Gastrocnemius medialis (tissue), 4 donors: ENCODE measurements around the gene KLHDC8B. TPM values are rescaled to one million over a fixed set of nuclear protein-coding genes. Genes with fewer than 3 reads are reported as not detected.
A peak's percentile ranks its signal among the peaks of the same experiment; 100 is the strongest.

ENCODE experiments used
- ATAC-seq, 2 donors: fragments of 150-250 bp; one replicate each; pipeline ENCODE4 v1.9.1; 2016
- DNase-seq, 2 donors: peaks; one replicate each; pipeline ENCODE4 v3.0.0-alpha.2; 2019
- H3K27ac ChIP-seq, 4 donors: fragments of 200-600 bp; sonication (generic); 1 replicate in 1 of 4; 2 replicates in 3 of 4; pipeline ENCODE4 v1.5.1; 2016 to 2018; ENCODE audit warnings: mild to moderate bottlenecking in 2 of 4, moderate library complexity in 1 of 4
- H3K27me3 ChIP-seq, 3 donors: fragments of 200-600 bp; sonication (generic) in 2 of 3; 1 replicate in 1 of 3; 2 replicates in 2 of 3; pipeline versions ENCODE4 v1.5.1 to v1.6.0; 2016 to 2019; ENCODE audit warnings: mild to moderate bottlenecking in 1 of 3, moderate library complexity in 1 of 3
- H3K36me3 ChIP-seq, 2 donors: fragments of 200-600 bp; sonication (generic) in 1 of 2; one replicate each; pipeline ENCODE4 v1.5.1; 2017 to 2018
- H3K4me1 ChIP-seq, 2 donors: fragments of 200-600 bp; sonication (generic) in 1 of 2; one replicate each; pipeline ENCODE4 v1.5.1; 2016 to 2017; ENCODE audit warnings: mild to moderate bottlenecking in 2 of 2
- H3K4me3 ChIP-seq, 4 donors: fragments of 200-600 bp; sonication (generic) in 3 of 4; 1 replicate in 1 of 4; 2 replicates in 3 of 4; pipeline ENCODE4 v1.5.1; 2016 to 2019; ENCODE audit warnings: mild to moderate bottlenecking in 2 of 4
- H3K9me3 ChIP-seq, 3 donors: fragments of 200-600 bp; sonication (generic) in 2 of 3; 1 replicate in 1 of 3; 2 replicates in 2 of 3; pipeline ENCODE4 v1.5.1; 2016 to 2019
- POLR2A ChIP-seq, 2 donors: fragments of 450-650 bp; IDR thresholded peaks; one replicate each; pipeline ENCODE4 v1.6.1; 2017; ENCODE audit warnings: antibody characterized with exemption in 2 of 2, mild to moderate bottlenecking in 2 of 2, moderate library complexity in 2 of 2
- in situ Hi-C, 4 donors: fragments of 200-750 bp; cut with MboI; loops; one replicate each; pipeline versions ENCODE4 v1.15.0 to v1.8.0; 2017; ENCODE audit warnings: low sequenced_read_pairs in 4 of 4
- intact Hi-C: fragments of 100-400 bp; cut with DNase I; formaldehyde crosslinking; loops from one replicate; pipeline ENCODE4 v1.15.1; 2023; ENCODE audit warnings: low total_unique reads
- total RNA-seq, 4 donors: library from RNA; depleted of rRNA; stranded (reverse); fragments of >200 nt; gene quantifications; one replicate each; pipeline versions ENCODE4 v1.1.0 to v1.2.3, GENCODE V29; 2016
- TF ChIP-seq, protein P1 (sequence below), 5 experiments: fragments of 450-650 bp in 3 of 5; fragments of 200-600 bp in 2 of 5; sonication (generic) in 2 of 5; IDR thresholded peaks in 4 of 5; conservative IDR thresholded peaks in 1 of 5; 1 replicate in 4 of 5; 2 replicates in 1 of 5; pipeline ENCODE4 v1.5.1; 2016 to 2019; ENCODE audit warnings: antibody characterized with exemption in 5 of 5, mild to moderate bottlenecking in 3 of 5, moderate library complexity in 3 of 5

KLHDC8B gene
- total RNA-seq, 4 donors from 2014 or later, result 15.8 to 35.8 (median 26.0) TPM

DNA sequence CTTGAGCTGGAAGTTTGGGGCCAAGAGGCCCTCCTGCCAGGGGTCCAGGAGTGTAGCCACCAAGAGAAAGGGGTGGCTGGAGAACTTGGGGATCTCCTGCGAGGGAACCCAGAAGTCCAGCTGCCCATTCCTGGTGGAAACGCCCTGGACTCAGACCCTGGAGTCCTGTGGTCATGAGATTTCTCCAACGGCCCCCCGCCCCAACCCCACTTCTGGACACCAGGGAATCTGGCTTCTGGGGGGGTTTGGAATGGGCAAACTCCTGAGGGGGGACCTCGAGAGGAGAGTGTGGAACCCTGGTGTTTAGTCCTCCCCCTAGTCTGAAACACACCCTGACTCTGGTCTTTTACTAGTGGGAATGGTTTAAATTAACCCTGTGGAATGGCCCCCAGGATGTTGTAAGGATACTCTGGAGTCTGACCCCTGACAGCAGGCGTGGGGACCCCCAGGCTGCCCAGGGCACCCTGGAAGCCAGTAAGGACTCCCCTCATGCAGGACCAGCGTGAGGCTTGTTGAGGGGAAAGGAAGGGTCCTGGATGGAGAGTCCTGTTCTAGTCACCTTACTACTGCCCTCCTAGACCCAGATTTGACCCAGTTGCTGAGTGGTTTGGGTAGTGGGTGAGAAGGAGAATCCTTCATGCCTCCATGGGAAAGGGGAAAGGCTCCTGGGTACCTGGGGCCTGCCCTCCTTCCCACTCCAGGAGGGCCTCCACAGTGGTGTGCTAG, 540 bp downstream of the KLHDC8B start:
- Histone ChIP-seq H3K27me3 (no peaks in the 10 kb centered on the region), H3K9me3 (no peaks in the 10 kb centered on the region), H3K27ac (peak overlapping the region; percentile 81 to 90 (median 88)), H3K36me3 (peaks cover 0 to 29% of the 10 kb centered on the region in 2 donors), H3K4me1 (peaks cover 34 to 35% of the 10 kb centered on the region in 2 donors), H3K4me3 (peak overlapping the region; percentile 59 to 90 (median 82))
- TF ChIP-seq, protein P1, sequence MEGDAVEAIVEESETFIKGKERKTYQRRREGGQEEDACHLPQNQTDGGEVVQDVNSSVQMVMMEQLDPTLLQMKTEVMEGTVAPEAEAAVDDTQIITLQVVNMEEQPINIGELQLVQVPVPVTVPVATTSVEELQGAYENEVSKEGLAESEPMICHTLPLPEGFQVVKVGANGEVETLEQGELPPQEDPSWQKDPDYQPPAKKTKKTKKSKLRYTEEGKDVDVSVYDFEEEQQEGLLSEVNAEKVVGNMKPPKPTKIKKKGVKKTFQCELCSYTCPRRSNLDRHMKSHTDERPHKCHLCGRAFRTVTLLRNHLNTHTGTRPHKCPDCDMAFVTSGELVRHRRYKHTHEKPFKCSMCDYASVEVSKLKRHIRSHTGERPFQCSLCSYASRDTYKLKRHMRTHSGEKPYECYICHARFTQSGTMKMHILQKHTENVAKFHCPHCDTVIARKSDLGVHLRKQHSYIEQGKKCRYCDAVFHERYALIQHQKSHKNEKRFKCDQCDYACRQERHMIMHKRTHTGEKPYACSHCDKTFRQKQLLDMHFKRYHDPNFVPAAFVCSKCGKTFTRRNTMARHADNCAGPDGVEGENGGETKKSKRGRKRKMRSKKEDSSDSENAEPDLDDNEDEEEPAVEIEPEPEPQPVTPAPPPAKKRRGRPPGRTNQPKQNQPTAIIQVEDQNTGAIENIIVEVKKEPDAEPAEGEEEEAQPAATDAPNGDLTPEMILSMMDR (IDR thresholded peaks at IDR 0.05 in 4 of 5, conservative IDR thresholded peaks at IDR 0.05 in 1 of 5), result no peak
- TF ChIP-seq POLR2A (IDR thresholded peaks at IDR 0.05), result no peak
- DNase-seq, result no peak
- in situ Hi-C loops (loop anchor here in 1 of 4 donors (10.0 kb wide), 1 partner anchor 103 kb away; the partner anchor contains the start of gene C3orf62), intact Hi-C loops (loop anchor here (1.0 to 2.0 kb wide), 5 partner anchors 39 to 277 kb away; partner anchors contain the start of genes LAMB2 and USP4)
- ATAC-seq, result peak; percentile 4 to 7

DNA sequence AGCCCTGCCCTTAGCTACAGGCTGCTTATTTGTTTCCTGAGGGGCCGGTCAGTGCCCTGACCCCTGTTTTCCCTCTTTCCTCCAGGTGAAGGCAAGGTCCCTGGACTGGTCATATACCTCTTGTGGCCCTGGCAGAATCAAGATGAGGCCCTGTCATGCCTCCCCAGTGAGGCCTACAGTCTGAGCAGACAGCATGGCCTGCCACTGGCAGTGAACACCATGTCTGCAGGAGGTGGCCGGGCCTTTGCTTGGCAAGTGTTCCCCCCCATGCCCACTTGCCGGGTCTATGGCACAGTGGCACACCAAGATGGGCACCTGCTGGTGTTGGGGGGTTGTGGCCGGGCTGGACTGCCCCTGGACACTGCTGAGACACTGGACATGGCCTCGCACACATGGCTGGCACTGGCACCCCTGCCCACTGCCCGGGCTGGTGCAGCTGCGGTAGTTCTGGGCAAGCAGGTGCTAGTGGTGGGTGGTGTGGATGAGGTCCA, 1.2 kb downstream of the KLHDC8B start:
- peak overlapping the region; percentile 59 to 90 (median 82) for H3K4me3 ChIP-seq
- TF ChIP-seq, protein P1 (IDR thresholded peaks at IDR 0.05 in 4 of 5, conservative IDR thresholded peaks at IDR 0.05 in 1 of 5), result no peak
- no peak for TF ChIP-seq POLR2A (IDR thresholded peaks at IDR 0.05)
- intact Hi-C loops (no loop called here), in situ Hi-C loops (loop anchor here in 1 of 4 donors (10.0 kb wide), 1 partner anchor 102 kb away; the partner anchor contains the start of gene C3orf62)
- peaks cover 33 to 39% of the 10 kb centered on the region in 2 donors for H3K4me1 ChIP-seq
- H3K9me3 ChIP-seq, result no peaks in the 10 kb centered on the region
- peak overlapping the region; percentile 81 to 90 (median 88) for H3K27ac ChIP-seq
- no peak for DNase-seq
- H3K36me3 ChIP-seq, result peaks cover 0 to 30% of the 10 kb centered on the region in 2 donors
- H3K27me3 ChIP-seq, result no peaks in the 10 kb centered on the region
- ATAC-seq, result peak in 1 of 2 donors; percentile 10

DNA sequence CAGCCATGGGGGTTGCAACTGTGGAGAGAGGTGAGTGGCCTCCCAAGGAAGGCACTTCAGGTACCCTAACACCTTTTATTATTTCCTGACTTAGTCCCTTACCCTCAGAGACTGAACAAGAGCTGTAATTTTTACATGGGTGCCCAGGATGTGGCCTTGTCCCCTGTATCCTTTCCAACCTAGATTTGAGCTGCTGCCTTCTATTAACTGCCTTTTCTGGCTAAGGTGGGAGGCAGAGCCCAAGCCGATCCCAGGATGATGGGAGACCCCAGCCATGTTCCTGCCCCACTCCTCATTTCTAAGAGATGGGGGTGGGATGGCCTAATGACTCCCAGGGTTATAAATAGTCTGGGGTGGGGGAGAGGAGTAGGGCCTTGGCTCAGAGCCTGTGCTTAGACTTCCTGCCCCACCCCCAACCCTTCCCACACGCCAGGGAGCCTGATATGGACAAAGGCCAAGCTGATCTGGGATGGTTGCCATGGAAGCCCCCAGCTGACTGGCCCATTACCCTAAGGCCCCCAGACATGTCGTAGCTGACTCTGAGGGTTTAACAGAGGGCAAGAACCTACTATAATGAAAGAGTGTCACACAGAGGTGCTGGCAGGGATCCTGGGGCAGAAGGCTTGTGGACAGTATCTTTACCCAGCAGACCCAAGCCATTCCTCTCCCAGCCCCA, 1.9 kb downstream of the KLHDC8B start:
- DNase-seq (peak in 1 of 2 donors; percentile 25), ATAC-seq (no peak)
- H3K4me1 ChIP-seq, result peaks cover 33 to 39% of the 10 kb centered on the region in 2 donors
- no peaks in the 10 kb centered on the region for H3K9me3 ChIP-seq
- H3K27me3 ChIP-seq, result no peaks in the 10 kb centered on the region
- H3K27ac ChIP-seq, result peak overlapping the region; percentile 81 to 90 (median 88)
- peak overlapping the region; percentile 59 to 90 (median 82) for H3K4me3 ChIP-seq
- TF ChIP-seq POLR2A (IDR thresholded peaks at IDR 0.05), result no peak
- TF ChIP-seq, protein P1 (IDR thresholded peaks at IDR 0.05 in 4 of 5, conservative IDR thresholded peaks at IDR 0.05 in 1 of 5), result no peak
- intact Hi-C loops, result no loop called here
- H3K36me3 ChIP-seq, result peaks cover 0 to 30% of the 10 kb centered on the region in 2 donors
- in situ Hi-C loops, result loop anchor here in 1 of 4 donors (10.0 kb wide), 1 partner anchor 102 kb away; the partner anchor contains the start of gene C3orf62

DNA sequence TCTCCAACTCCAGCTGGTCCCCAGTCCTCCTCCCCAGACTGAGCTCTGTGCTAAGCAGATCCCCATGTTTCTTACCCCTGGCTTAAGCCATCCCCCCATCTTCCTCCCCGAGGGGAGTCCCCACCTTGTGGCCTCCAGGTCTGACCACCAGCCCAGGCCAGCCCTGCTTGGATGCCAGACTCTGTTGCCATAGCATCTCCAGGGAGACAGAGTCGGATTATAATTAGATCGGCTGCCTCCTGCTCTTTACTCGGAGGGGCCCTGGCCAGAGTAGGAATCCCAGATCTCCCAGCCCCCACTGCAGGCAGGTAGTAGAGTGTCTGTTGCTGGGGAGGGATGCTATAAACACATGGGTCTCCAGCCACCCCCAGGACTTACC, 2.4 kb downstream of the KLHDC8B start:
- no peaks in the 10 kb centered on the region for H3K9me3 ChIP-seq
- in situ Hi-C loops, result loop anchor here in 1 of 4 donors (10.0 kb wide), 1 partner anchor 101 kb away; the partner anchor contains the start of gene C3orf62
- peaks cover 0 to 30% of the 10 kb centered on the region in 2 donors for H3K36me3 ChIP-seq
- peak overlapping the region; percentile 81 to 90 (median 88) for H3K27ac ChIP-seq
- peak overlapping the region in 2 of 4 donors; percentile 16 to 59 for H3K4me3 ChIP-seq
- DNase-seq, result no peak
- peaks cover 33 to 39% of the 10 kb centered on the region in 2 donors for H3K4me1 ChIP-seq
- TF ChIP-seq, protein P1 (IDR thresholded peaks at IDR 0.05 in 4 of 5, conservative IDR thresholded peaks at IDR 0.05 in 1 of 5), result no peak
- no peak for TF ChIP-seq POLR2A (IDR thresholded peaks at IDR 0.05)
- ATAC-seq, result no peak
- no peaks in the 10 kb centered on the region for H3K27me3 ChIP-seq
- intact Hi-C loops, result no loop called here
